ENCODE results near the gene PRX.
"Not testable (repeated sequence)": the region's sequence is repeated elsewhere in the genome, so short reads cannot be mapped to it uniquely, and the experiment has no call there.

The PRX gene, protein sequence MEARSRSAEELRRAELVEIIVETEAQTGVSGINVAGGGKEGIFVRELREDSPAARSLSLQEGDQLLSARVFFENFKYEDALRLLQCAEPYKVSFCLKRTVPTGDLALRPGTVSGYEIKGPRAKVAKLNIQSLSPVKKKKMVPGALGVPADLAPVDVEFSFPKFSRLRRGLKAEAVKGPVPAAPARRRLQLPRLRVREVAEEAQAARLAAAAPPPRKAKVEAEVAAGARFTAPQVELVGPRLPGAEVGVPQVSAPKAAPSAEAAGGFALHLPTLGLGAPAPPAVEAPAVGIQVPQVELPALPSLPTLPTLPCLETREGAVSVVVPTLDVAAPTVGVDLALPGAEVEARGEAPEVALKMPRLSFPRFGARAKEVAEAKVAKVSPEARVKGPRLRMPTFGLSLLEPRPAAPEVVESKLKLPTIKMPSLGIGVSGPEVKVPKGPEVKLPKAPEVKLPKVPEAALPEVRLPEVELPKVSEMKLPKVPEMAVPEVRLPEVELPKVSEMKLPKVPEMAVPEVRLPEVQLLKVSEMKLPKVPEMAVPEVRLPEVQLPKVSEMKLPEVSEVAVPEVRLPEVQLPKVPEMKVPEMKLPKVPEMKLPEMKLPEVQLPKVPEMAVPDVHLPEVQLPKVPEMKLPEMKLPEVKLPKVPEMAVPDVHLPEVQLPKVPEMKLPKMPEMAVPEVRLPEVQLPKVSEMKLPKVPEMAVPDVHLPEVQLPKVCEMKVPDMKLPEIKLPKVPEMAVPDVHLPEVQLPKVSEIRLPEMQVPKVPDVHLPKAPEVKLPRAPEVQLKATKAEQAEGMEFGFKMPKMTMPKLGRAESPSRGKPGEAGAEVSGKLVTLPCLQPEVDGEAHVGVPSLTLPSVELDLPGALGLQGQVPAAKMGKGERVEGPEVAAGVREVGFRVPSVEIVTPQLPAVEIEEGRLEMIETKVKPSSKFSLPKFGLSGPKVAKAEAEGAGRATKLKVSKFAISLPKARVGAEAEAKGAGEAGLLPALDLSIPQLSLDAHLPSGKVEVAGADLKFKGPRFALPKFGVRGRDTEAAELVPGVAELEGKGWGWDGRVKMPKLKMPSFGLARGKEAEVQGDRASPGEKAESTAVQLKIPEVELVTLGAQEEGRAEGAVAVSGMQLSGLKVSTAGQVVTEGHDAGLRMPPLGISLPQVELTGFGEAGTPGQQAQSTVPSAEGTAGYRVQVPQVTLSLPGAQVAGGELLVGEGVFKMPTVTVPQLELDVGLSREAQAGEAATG (N-terminal part only)

GRCh38 chr19:40413291-40413845, at the start of gene PRX:
Gene PRX, minus strand, starts transcription at chr19:40413378. Its CDS starts 5,446 bp downstream, at chr19:40407932.
- no peak for DNase-seq (ENCODE audit: low spot score)

GRCh38 chr19:40461669-40462221, 48.6 kb upstream of the PRX start:
- DNase-seq (ENCODE audit: low spot score) = no peak

GRCh38 chr19:40460185-40460584, 47.0 kb upstream of the PRX start:
- no peak for DNase-seq (ENCODE audit: low spot score)

GRCh38 chr19:40458597-40458974, 45.4 kb upstream of the PRX start:
- no peak for DNase-seq (ENCODE audit: low spot score)

DNA sequence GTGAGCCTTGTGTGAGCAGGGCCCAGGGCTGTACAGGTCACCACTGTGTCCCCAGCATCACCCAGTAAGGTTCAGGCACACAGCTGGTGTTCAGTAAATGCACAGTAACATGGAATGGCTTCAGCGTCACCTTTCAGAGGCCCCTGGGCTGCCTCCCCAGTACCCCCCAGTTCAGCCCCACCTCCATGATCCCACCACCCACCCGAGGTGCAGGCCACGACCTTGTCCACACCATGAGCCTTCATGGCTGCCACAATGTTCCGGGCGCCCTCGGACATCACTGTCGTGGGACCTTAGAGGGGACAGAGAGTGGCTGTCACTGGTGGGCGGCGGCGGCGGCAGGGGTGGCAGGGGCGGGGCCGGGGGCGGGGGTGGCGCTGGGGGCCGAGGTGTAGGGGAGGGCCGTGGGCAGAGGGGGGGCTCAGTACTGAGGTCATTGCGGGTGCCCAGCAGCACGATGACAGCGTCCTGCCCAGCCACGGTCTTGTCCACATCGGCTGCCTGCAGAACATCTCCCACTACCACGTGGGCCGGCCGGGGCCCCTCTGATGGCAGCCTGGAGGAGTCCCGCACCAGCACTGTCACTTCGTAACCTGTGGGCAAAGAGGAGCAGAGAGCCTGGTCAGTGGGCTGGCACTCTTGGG, 44.9 kb upstream of the PRX start:
- DNase-seq (ENCODE audit: low spot score) = no peak

DNA sequence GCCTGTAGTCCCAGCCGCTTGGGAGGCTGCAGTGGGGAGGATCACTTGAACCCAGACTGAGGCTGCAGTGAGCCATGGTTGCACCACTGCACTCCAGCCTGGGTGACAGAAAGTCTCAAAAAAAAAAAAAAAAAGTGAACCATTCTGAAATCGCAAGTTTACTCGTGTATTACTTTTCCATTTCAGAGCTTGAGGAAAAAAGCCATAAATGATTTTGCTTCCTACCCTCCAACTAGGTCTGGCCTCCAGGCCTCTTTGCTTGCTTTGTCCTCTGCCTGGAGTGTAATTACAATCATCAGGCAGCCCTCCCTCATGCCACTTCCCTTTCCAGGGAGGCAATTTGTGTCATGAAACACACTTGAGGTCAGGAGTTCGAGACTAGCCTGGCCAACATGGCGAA, 43.9 kb upstream of the PRX start:
- DNase-seq (ENCODE audit: low spot score) = no peak

DNA sequence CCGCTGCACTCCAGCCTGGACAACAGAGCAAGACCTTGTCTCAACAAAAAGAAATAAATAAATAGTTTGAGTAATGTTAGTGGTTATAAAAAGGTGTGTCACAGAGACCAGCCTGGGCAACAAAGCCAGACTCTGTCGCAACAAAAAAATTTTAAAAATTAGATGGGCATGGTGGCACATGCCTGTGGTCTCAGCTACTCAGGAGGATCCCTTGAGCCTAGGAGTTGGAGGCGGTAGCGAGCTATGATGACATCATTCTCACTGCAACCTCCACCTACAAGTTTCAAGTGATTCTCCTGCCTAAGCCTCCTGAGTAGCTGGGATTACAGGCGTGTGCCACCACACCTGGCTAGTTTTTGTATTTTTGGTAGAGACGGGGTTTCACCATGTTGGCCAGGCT, 40.8 kb upstream of the PRX start:
- DNase-seq (ENCODE audit: low spot score) = not testable (repeated sequence)

DNA sequence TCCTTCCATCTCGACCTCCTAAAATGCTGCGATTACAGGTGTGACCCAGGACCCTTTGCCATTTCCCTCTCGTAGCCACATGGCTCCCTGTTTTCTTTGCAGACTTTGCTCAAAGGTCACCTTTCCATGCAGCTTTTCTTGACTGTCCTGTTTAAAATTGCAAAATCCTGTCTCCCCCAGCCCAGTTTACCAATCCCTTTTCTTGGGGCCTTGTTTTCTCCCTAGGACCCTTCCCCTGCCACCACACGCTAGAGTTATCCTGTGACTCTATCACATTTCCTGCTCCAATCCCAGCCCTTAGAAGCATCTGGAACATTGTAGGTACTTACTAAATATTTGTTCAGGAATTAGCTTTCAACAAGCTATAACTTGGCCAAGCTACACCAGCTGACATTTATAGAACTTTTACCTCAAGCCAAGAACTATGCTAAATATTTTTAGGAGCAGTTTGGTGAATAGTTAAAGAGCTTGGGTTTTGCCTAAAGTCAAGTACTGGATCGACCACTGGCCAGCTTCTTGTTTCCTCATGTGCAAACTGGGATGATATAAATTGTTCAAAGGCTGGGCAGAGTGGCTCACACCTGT, 40.1 kb upstream of the PRX start:
- DNase-seq (ENCODE audit: low spot score) = no peak

- DNase-seq (ENCODE audit: low spot score) = no peak
These were observed 38.8 kb upstream of the PRX start for GRCh38 chr19:40452016-40452415.

DNA sequence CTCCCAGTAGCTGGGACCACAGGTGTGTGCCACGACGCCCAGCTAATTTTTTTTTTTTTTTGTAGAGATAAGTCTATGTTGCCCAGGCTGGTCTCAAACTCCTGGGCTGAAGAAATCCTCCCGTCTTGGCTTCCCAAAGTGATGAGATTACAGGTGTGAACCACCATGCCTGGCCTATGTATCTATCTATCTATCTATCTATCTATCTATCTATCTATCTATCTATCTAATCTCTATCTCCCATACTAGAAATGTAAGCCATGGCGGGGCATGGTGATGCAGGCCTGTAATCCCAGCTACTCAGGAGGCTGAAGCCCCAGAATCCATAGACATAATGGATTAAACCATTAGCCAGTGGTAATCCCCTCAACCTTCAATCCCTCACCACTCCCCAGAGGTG, 37.5 kb upstream of the PRX start:
- DNase-seq (ENCODE audit: low spot score) = no peak

- no peak for DNase-seq (ENCODE audit: low spot score)
These were observed 36.3 kb upstream of the PRX start for GRCh38 chr19:40449506-40449905.

DNA sequence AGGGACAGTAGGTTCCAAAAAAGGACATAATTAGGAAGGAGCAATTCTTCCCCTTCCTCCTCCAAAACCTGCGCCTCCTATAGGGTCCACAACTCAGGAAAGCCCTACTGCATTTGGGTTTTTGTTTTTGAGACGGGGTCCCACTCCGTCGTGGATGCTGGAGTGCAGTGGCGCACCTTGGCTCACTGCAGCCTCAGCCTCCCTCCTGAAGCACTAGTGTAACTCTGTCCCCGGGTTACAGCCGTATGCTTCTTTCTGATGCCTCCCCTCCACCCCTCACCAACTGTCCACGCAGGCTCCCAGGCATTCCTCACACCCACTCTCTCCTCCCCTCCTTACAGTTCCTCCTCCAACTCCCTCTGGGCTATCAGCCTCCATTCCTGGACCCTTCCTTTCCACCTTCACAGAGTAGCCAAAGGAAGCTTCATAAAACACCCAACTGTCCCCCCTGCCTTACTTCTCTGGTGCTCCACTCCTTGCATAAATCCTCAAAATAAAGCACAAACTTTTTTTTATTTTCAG, 33.1 kb upstream of the PRX start:
- no peak for DNase-seq (ENCODE audit: low spot score)

DNA sequence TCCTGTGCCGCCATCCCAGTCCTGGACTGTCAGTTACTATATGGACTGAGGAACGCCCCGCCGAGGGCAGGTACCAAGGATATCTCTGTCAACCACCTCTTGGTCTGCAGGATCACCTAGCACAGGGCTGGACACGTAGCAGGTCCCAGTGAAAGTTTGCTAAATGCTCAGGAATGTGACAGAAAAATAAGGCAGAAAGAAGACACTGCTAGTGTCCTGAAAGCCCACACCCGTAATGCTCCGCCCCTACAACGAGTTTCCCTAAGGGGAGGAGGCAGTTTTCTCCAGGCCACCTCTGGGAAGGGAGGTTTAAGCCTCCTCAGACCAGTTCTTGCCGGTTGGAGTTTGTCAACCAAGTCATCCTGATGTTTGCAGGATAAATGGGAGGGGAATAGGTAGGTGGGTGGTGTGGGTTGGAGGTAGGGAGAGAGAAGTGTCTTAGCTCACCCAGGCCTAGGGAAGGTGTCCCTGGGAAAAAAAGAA, 32.6 kb upstream of the PRX start:
- DNase-seq (ENCODE audit: low spot score) = peak; percentile 37

GRCh38 chr19:40444825-40445312, 31.7 kb upstream of the PRX start:
- no peak for DNase-seq (ENCODE audit: low spot score)

DNA sequence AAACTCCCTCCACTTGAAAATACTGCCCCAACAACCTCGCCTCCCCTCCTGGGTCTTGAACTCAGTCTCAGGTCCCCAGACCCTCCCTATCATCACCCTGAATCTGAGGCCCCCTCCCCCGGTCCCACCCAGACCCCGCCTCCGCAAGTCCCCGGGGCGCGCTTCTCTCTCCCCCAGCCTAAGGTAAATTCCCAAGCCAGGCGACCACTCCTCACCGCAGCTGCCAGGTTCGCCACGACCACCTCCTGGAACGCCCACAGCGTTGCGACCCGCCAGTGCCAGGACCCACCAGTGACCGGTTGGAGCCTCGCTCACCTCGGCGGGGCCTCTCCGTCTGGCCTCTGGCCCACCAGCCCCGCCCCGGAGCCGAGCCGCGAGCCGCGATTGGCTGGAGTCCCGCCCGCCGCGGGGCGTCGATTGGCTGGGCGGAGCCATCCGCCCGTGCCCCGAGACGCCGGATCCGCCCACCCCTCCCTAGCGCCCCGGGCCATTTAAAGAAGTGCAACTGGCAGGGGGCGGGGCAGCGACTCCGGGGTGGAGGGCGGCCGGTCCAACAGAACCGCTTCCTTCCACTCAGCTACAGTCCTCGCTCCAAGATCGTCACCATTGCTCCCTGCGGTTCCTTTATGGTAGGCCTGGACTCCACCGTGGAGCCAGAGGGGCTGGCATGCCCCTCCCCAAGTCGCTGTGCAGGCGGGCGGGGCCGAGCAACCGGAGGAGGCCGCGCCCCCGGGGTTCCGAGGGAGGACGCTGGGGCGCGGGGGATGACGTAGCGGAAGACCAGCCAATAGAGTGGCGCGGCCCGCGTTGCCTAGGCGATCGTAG, 31.0 kb upstream of the PRX start, which contains the start of gene SERTAD3:
Gene SERTAD3 (minus strand): TSS at position 336 of the 825 bp plus-strand sequence. CDS start 2,255 bp downstream, outside the sequence.
- DNase-seq (ENCODE audit: low spot score) = peak; percentile 97

GRCh38 chr19:40443131-40443999, 30.2 kb upstream of the PRX start:
- peak; percentile 98 for DNase-seq (ENCODE audit: low spot score)

- no peak for DNase-seq (ENCODE audit: low spot score)
These were observed 29.4 kb upstream of the PRX start for GRCh38 chr19:40442328-40443130.

All from hematopoietic multipotent progenitor cell treated with erythropoietin and hydrocortisone succinate and interleukin-3 and kit ligand, for 15 days (in vitro differentiated cells).